Measurements from ENCODE around the gene RBAK. TPM values are rescaled to one million over a fixed set of nuclear protein-coding genes. Genes with fewer than 3 reads are reported as not detected.
"Not testable (repeated sequence)": the region's sequence is repeated elsewhere in the genome, so short reads cannot be mapped to it uniquely, and the experiment has no call there.

Gene RBAK
- total RNA-seq, 1 experiment from 2014 or later = 18.5 TPM

GRCh38 chr7:5070206-5070605, 24.5 kb downstream of the RBAK start:
- Histone ChIP-seq H3K23me2 (ENCODE audit: insufficient read length, low read depth, low read length, poor library complexity, severe bottlenecking) (no peaks in the 10 kb centered on the region), H3K4me2 (ENCODE audit: insufficient read depth, insufficient read length, low read length) (no peak overlapping the region), H3K79me1 (ENCODE audit: insufficient read depth, low read depth, low read length, poor library complexity, severe bottlenecking) (no peaks in the 10 kb centered on the region), H3K9ac (ENCODE audit: extremely low read depth, insufficient read length, low read length) (no peak overlapping the region), H2BK12ac (ENCODE audit: insufficient read length, low read depth, low read length) (no peak overlapping the region), H3K27ac (ENCODE audit: insufficient read length, low read depth, low read length) (no peak overlapping the region), H2BK5ac (ENCODE audit: insufficient read length, low read length) (no peak overlapping the region), H2BK15ac (ENCODE audit: low read depth, low read length) (no peak overlapping the region), H2AK5ac (ENCODE audit: insufficient read length, low read length) (no peak overlapping the region), H3K14ac (ENCODE audit: insufficient read depth, low read length) (no peak overlapping the region), H3K9me3 (ENCODE audit: control insufficient read depth, low read depth, low read length) (peaks cover 32% of the 10 kb centered on the region), H2AFZ (ENCODE audit: low read length) (no peak overlapping the region), H2BK20ac (ENCODE audit: low read depth, low read length, poor library complexity, severe bottlenecking) (no peak overlapping the region), H3T11ph (ENCODE audit: low read length) (no peak overlapping the region), H3K79me2 (ENCODE audit: insufficient read depth, low read length) (no peaks in the 10 kb centered on the region), H4K5ac (ENCODE audit: insufficient read length, low read depth, low read length) (no peak overlapping the region), H3K23ac (ENCODE audit: insufficient read length, low read depth, low read length) (no peak overlapping the region), H3K4me1 (ENCODE audit: insufficient read depth, low read length) (no peaks in the 10 kb centered on the region), H4K8ac (replicated peaks; ENCODE audit: insufficient read length, low read depth, low read length) (no peak overlapping the region), H2BK120ac (ENCODE audit: low read depth, low read length, poor library complexity, severe bottlenecking) (no peak overlapping the region), H4K20me1 (ENCODE audit: control insufficient read depth, insufficient read depth, insufficient read length) (no peaks in the 10 kb centered on the region), H3K56ac (ENCODE audit: insufficient read length, low read depth, low read length) (no peak overlapping the region), H3K27me3 (ENCODE audit: insufficient read depth, low read length) (no peaks in the 10 kb centered on the region), H3K4ac (ENCODE audit: low read depth, low read length) (no peak overlapping the region), H3K18ac (ENCODE audit: insufficient read length, low read depth, low read length) (no peak overlapping the region), H4K91ac (ENCODE audit: insufficient read length, low read depth, low read length) (no peak overlapping the region)
- no CpG with 5 or more reads among the region's 4 CpGs for WGBS (ENCODE audit: extremely low coverage, insufficient read length, low lambda C conversion rate)
- Mint-ChIP-seq H3K9me3 (peaks cover 59 to 61% of the 10 kb centered on the region in 2 experiments), H3K27ac (no peak overlapping the region), H3K36me3 (ENCODE audit: insufficient read depth in 1 of 3, low read depth in 3 of 3) (peaks cover 45 to 58% (median 49%) of the 10 kb centered on the region in 3 experiments), H3K4me1 (0 out of 4 replicates have a peak, but pooled peaks cover 0 to 5% of the 10 kb centered on the region in 2 experiments), H3K4me3 (no peak overlapping the region), H3K27me3 (ENCODE audit: low read depth) (peaks cover 19% of the 10 kb centered on the region)
- no peak for DNase-seq
- no peak for TF ChIP-seq CTCF (conservative IDR thresholded peaks at IDR 0.05)

- H2AFZ ChIP-seq (ENCODE audit: low read length); H3K18ac ChIP-seq (ENCODE audit: insufficient read length, low read depth, low read length); H3K9ac ChIP-seq (ENCODE audit: extremely low read depth, insufficient read length, low read length); H4K20me1 ChIP-seq (ENCODE audit: control insufficient read depth, insufficient read depth, insufficient read length); H3K36me3 Mint-ChIP-seq (ENCODE audit: insufficient read depth in 1 of 3, low read depth in 3 of 3); H4K5ac ChIP-seq (ENCODE audit: insufficient read length, low read depth, low read length); H3K56ac ChIP-seq (ENCODE audit: insufficient read length, low read depth, low read length); H3K4me3 Mint-ChIP-seq; H4K8ac ChIP-seq (replicated peaks; ENCODE audit: insufficient read length, low read depth, low read length); H2AK5ac ChIP-seq (ENCODE audit: insufficient read length, low read length); H2BK5ac ChIP-seq (ENCODE audit: insufficient read length, low read length); H3K23ac ChIP-seq (ENCODE audit: insufficient read length, low read depth, low read length); H4K91ac ChIP-seq (ENCODE audit: insufficient read length, low read depth, low read length); H3K79me1 ChIP-seq (ENCODE audit: insufficient read depth, low read depth, low read length, poor library complexity, severe bottlenecking); H3K23me2 ChIP-seq (ENCODE audit: insufficient read length, low read depth, low read length, poor library complexity, severe bottlenecking); H3K27ac Mint-ChIP-seq; H2BK20ac ChIP-seq (ENCODE audit: low read depth, low read length, poor library complexity, severe bottlenecking); H2BK15ac ChIP-seq (ENCODE audit: low read depth, low read length); H2BK120ac ChIP-seq (ENCODE audit: low read depth, low read length, poor library complexity, severe bottlenecking); H3K4me1 ChIP-seq (ENCODE audit: insufficient read depth, low read length); H3K27ac ChIP-seq (ENCODE audit: insufficient read length, low read depth, low read length); H2BK12ac ChIP-seq (ENCODE audit: insufficient read length, low read depth, low read length); H3K27me3 ChIP-seq (ENCODE audit: insufficient read depth, low read length); H3K79me2 ChIP-seq (ENCODE audit: insufficient read depth, low read length); H3K9me3 ChIP-seq (ENCODE audit: control insufficient read depth, low read depth, low read length); H3K4me1 Mint-ChIP-seq; H3K4ac ChIP-seq (ENCODE audit: low read depth, low read length); H3K4me2 ChIP-seq (ENCODE audit: insufficient read depth, insufficient read length, low read length); DNase-seq; H3T11ph ChIP-seq (ENCODE audit: low read length); H3K14ac ChIP-seq (ENCODE audit: insufficient read depth, low read length): not testable (repeated sequence)
- WGBS (ENCODE audit: extremely low coverage, insufficient read length, low lambda C conversion rate) = no CpG with 5 or more reads among the region's 11 CpGs
- Mint-ChIP-seq H3K27me3 (ENCODE audit: low read depth) (peaks cover 31% of the 10 kb centered on the region), H3K9me3 (peaks cover 22 to 25% of the 10 kb centered on the region in 2 experiments)
Observed at GRCh38 chr7:5075187-5075586, 29.5 kb downstream of the RBAK start.

All from H9 (cell line).